GM12892 (cell line): ENCODE results near the gene WAC.

Source experiments
- POLR2A ChIP-seq: IDR thresholded peaks from 2 replicates; pipeline ENCODE4 v1.6.1; 2011; ENCODE audit warnings: low read depth, low read length, control low read depth
- POLR2AphosphoS5 ChIP-seq: IDR thresholded peaks from 2 replicates; pipeline ENCODE4 v1.6.1; 2011; ENCODE audit warnings: low read depth, low read length, control low read depth
- TAF1 ChIP-seq: IDR thresholded peaks from 2 replicates; pipeline ENCODE4 v1.6.1; 2011; ENCODE audit warnings: low read depth, mild to moderate bottlenecking, control low read depth, low read length, borderline replicate concordance

- TF ChIP-seq TAF1 (no peak), POLR2A (no peak; the same call in 1 of the 2 replicates), POLR2AphosphoS5 (no peak)
Observed at GRCh38 chr10:28544058-28544457, 11.1 kb downstream of the WAC start.
